Spleen (tissue), 11 donors: ENCODE results near the gene SERAC1. TPM values are rescaled to one million over a fixed set of nuclear protein-coding genes. Genes with fewer than 3 reads are reported as not detected.

Source experiments
- DNase-seq: peaks from one replicate; pipeline ENCODE4 v3.0.0-alpha.2; 2020
- H3K27ac ChIP-seq, 8 donors: fragments of 200-600 bp; sonication (generic) in 7 of 8; 1 replicate in 4 of 8; 2 replicates in 4 of 8; pipeline versions ENCODE4 v1.5.0 to v1.8.0; 2016 to 2021; ENCODE audit warnings: inconsistent platforms in 4 of 8, mild to moderate bottlenecking in 4 of 8, moderate library complexity in 1 of 8
- H3K27me3 ChIP-seq, 7 donors: fragments of 200-600 bp; sonication (generic) in 6 of 7; replicated peaks in 1 of 7; 1 replicate in 4 of 7; 2 replicates in 3 of 7; pipeline versions ENCODE4 v1.5.0 to v1.8.0; 2016 to 2021; ENCODE audit warnings: inconsistent platforms in 3 of 7, mild to moderate bottlenecking in 1 of 7
- H3K36me3 ChIP-seq, 6 donors: fragments of 200-600 bp; sonication (generic) in 5 of 6; 1 replicate in 4 of 6; 2 replicates in 2 of 6; pipeline versions ENCODE4 v1.5.0 to v1.8.0; 2016 to 2021; ENCODE audit warnings: inconsistent platforms in 2 of 6
- H3K4me1 ChIP-seq, 6 donors: fragments of 200-600 bp; sonication (generic) in 5 of 6; 1 replicate in 3 of 6; 2 replicates in 3 of 6; pipeline versions ENCODE4 v1.5.0 to v1.8.0; 2016 to 2021; ENCODE audit warnings: inconsistent platforms in 3 of 6
- H3K4me3 ChIP-seq, 8 donors: fragments of 200-600 bp; sonication (generic) in 7 of 8; 1 replicate in 4 of 8; 2 replicates in 4 of 8; pipeline versions ENCODE4 v1.5.0 to v1.8.0; 2016 to 2021; ENCODE audit warnings: inconsistent platforms in 4 of 8, mild to moderate bottlenecking in 4 of 8, moderate library complexity in 2 of 8
- H3K9me3 ChIP-seq, 8 donors: fragments of 200-600 bp; sonication (generic) in 7 of 8; 1 replicate in 4 of 8; 2 replicates in 4 of 8; pipeline versions ENCODE4 v1.5.0 to v1.8.0; 2016 to 2021; ENCODE audit warnings: inconsistent platforms in 4 of 8
- CTCF ChIP-seq, 11 experiments: fragments of 200-600 bp in 7 of 11; fragments of 450-650 bp in 4 of 11; sonication (generic) in 4 of 11; IDR thresholded peaks in 8 of 11; conservative IDR thresholded peaks in 3 of 11; 1 replicate in 7 of 11; 2 replicates in 4 of 11; pipeline versions ENCODE4 v1.4.0 to v1.8.0; 2016 to 2021; ENCODE audit warnings: antibody characterized with exemption in 11 of 11, inconsistent platforms in 4 of 11, mild to moderate bottlenecking in 1 of 11
- POLR2A ChIP-seq, 3 donors: fragments of 450-650 bp; IDR thresholded peaks; one replicate each; pipeline ENCODE4 v1.5.1; 2017; ENCODE audit warnings: antibody characterized with exemption in 3 of 3, mild to moderate bottlenecking in 1 of 3
- POLR2AphosphoS5 ChIP-seq, 3 donors: sonication (generic); formaldehyde crosslinking; IDR thresholded peaks; one replicate each; pipeline ENCODE4 v1.5.1; 2017; ENCODE audit warnings: antibody characterized with exemption in 3 of 3
- WGBS, 5 donors: extraction: QIAGEN DNeasy Blood & Tissue Kit in 3 of 5; methylation state at CpG; one replicate each; pipeline versions ENCODE4 v1.1.5 to v1.1.7; 2013 to 2018; 5-methylcytosine and 5-hydroxymethylcytosine counted together
- intact Hi-C: fragments of 100-400 bp; cut with DNase I; formaldehyde crosslinking; loops from one replicate; pipeline ENCODE4 v1.15.0; 2023; ENCODE audit warnings: low total_unique reads
- polyA plus RNA-seq, 3 donors: library from polyadenylated mRNA; stranded (reverse); fragments of 200-250 nt; gene quantifications; one replicate each; pipeline ENCODE4 v1.2.1, GENCODE V29; 2013
- total RNA-seq, 7 donors: library from RNA; depleted of rRNA in 3 of 7; stranded (reverse); fragments of >200 nt in 3 of 7; fragmentation: NEBNext Ultra II Directional in 4 of 7; extraction: Animal tissue kit (Norgen Biotek cat#: 25700) in 4 of 7; gene quantifications; one replicate each; pipeline versions ENCODE4 v1.1.0 to v1.2.1, GENCODE V29; 2016 to 2021
- donor health status: healthy with polysubstance abuse.
- donor health status: DM: no; HTN: no; CAD: no; lungs with moderate emphysema.
- donor health status: DM: no; HTN: no; CAD: no.
- donor health status: Bipolar disorder and iron deficiency.
- donor health status: healthy.
- donor health status: DM: no; HTN: no; CAD: no.
- donor health status: DM: yes; HTN: yes; CAD: no.

The SERAC1 gene
- total and polyA plus RNA-seq, 10 donors, result 1.6 to 12.3 (median 5.7) TPM

GRCh38 chr6:158115508-158115907 is 52.6 kb downstream of the SERAC1 start:
- intact Hi-C loops, result no loop called here
- Histone ChIP-seq H3K9me3 (no peaks in the 10 kb centered on the region), H3K27ac (no peak overlapping the region), H3K36me3 (peaks cover 0 to 93% (median 6%) of the 10 kb centered on the region in 6 donors), H3K27me3 (no peaks in the 10 kb centered on the region), H3K4me1 (no peaks in the 10 kb centered on the region), H3K4me3 (no peak overlapping the region)
- 88 to 94% (median 90%) methylated on average over 6 of the region's 6 CpGs for WGBS, 5 donors
- TF ChIP-seq POLR2AphosphoS5 (IDR thresholded peaks at IDR 0.05) (no peak), CTCF (IDR thresholded peaks at IDR 0.05 in 8 of 11, conservative IDR thresholded peaks at IDR 0.05 in 3 of 11) (no peak), POLR2A (IDR thresholded peaks at IDR 0.05) (no peak)
- DNase-seq, result no peak

GRCh38 chr6:158115102-158115501 is 53.0 kb downstream of the SERAC1 start:
- Histone ChIP-seq H3K4me1 (no peaks in the 10 kb centered on the region), H3K27me3 (no peaks in the 10 kb centered on the region), H3K4me3 (no peak overlapping the region), H3K36me3 (peaks cover 0 to 93% (median 6%) of the 10 kb centered on the region in 6 donors), H3K27ac (no peak overlapping the region), H3K9me3 (no peaks in the 10 kb centered on the region)
- WGBS, 5 donors, result 94 to 98% (median 96%) methylated on average over 3 to 4 of the region's 4 CpGs
- TF ChIP-seq POLR2A (IDR thresholded peaks at IDR 0.05) (no peak), POLR2AphosphoS5 (IDR thresholded peaks at IDR 0.05) (no peak), CTCF (IDR thresholded peaks at IDR 0.05 in 8 of 11, conservative IDR thresholded peaks at IDR 0.05 in 3 of 11) (no peak)
- DNase-seq, result no peak
- intact Hi-C loops, result no loop called here

GRCh38 chr6:158113802-158114201 is 54.3 kb downstream of the SERAC1 start:
- DNase-seq, result no peak
- intact Hi-C loops, result no loop called here
- no peak overlapping the region for H3K4me3 ChIP-seq
- H3K27ac ChIP-seq, result no peak overlapping the region
- no peak for TF ChIP-seq POLR2A (IDR thresholded peaks at IDR 0.05)
- no peak for TF ChIP-seq POLR2AphosphoS5 (IDR thresholded peaks at IDR 0.05)
- no peak for TF ChIP-seq CTCF (IDR thresholded peaks at IDR 0.05 in 8 of 11, conservative IDR thresholded peaks at IDR 0.05 in 3 of 11)
- H3K9me3 ChIP-seq, result no peaks in the 10 kb centered on the region
- H3K4me1 ChIP-seq, result no peaks in the 10 kb centered on the region
- H3K36me3 ChIP-seq, result peaks cover 0 to 94% (median 6%) of the 10 kb centered on the region in 6 donors
- H3K27me3 ChIP-seq, result no peaks in the 10 kb centered on the region

- no peak for DNase-seq
- Histone ChIP-seq H3K4me1 (no peaks in the 10 kb centered on the region), H3K36me3 (peaks cover 0 to 83% (median 6%) of the 10 kb centered on the region in 6 donors), H3K27me3 (no peaks in the 10 kb centered on the region), H3K4me3 (no peak overlapping the region), H3K27ac (no peak overlapping the region), H3K9me3 (no peaks in the 10 kb centered on the region)
- WGBS, 5 donors, result 95 to 99% (median 97%) methylated on average over 5 of the region's 5 CpGs
- intact Hi-C loops, result no loop called here
- no peak for TF ChIP-seq CTCF (IDR thresholded peaks at IDR 0.05 in 8 of 11, conservative IDR thresholded peaks at IDR 0.05 in 3 of 11)
- TF ChIP-seq POLR2AphosphoS5 (IDR thresholded peaks at IDR 0.05), result no peak
- TF ChIP-seq POLR2A (IDR thresholded peaks at IDR 0.05), result no peak
These were observed 56.1 kb downstream of the SERAC1 start for GRCh38 chr6:158111987-158112386.
